T-helper 2 cell treated with Interferon-gamma antibody and Interleukin-4, amounts not matched to agents 100 ng/mL and 5 ng/mL, for 36 hours (primary cell): ENCODE data around the gene VASH2. TPM values are rescaled to one million over a fixed set of nuclear protein-coding genes. Genes with fewer than 3 reads are reported as not detected.
"Not testable (repeated sequence)": the region's sequence is repeated elsewhere in the genome, so short reads cannot be mapped to it uniquely, and the experiment has no call there.

Source experiments
- intact Hi-C: fragments of 100-400 bp; cut with micrococcal nuclease; formaldehyde crosslinking; loops from one replicate; pipeline ENCODE4 v1.15.1; 2023
- total RNA-seq: library from RNA; stranded (reverse); gene quantifications from 2 replicates; pipeline ENCODE4 v1.2.3, GENCODE V29; 2022

The VASH2 gene
- 0.32 and 0.61 TPM in 2 replicates for total RNA-seq

GRCh38 chr1:212950243-212951125 lies at the start of gene VASH2:
VASH2 (plus strand) TSS chr1:212950541; CDS start chr1:212951543, 1,002 bp downstream.
- intact Hi-C loops, result no loop called here

- intact Hi-C loops, result no loop called here
Observed at GRCh38 chr1:212901290-212901689, 49.1 kb upstream of the VASH2 start.

GRCh38 chr1:212902054-212902453 lies 48.3 kb upstream of the VASH2 start:
- intact Hi-C loops, result no loop called here

- intact Hi-C loops, result no loop called here
Observed at GRCh38 chr1:212903664-212904063, 46.7 kb upstream of the VASH2 start.

- intact Hi-C loops, result not testable (repeated sequence)
Observed at GRCh38 chr1:212908071-212908470, 42.3 kb upstream of the VASH2 start.

GRCh38 chr1:212908971-212909370 lies 41.4 kb upstream of the VASH2 start:
- intact Hi-C loops, result no loop called here

GRCh38 chr1:212909652-212910063 lies 40.7 kb upstream of the VASH2 start:
- intact Hi-C loops, result no loop called here

GRCh38 chr1:212910213-212910612 lies 40.1 kb upstream of the VASH2 start:
- intact Hi-C loops, result not testable (repeated sequence)

- intact Hi-C loops, result not testable (repeated sequence)
Observed at GRCh38 chr1:212913638-212914037, 36.7 kb upstream of the VASH2 start.

- intact Hi-C loops, result not testable (repeated sequence)
Observed at GRCh38 chr1:212914110-212914509, 36.2 kb upstream of the VASH2 start.

- intact Hi-C loops, result no loop called here
Observed at GRCh38 chr1:212914789-212915188, 35.6 kb upstream of the VASH2 start.

- intact Hi-C loops, result no loop called here
Observed at GRCh38 chr1:212915245-212916091, 34.9 kb upstream of the VASH2 start.

GRCh38 chr1:212916481-212917133 lies 33.7 kb upstream of the VASH2 start:
- intact Hi-C loops, result no loop called here

GRCh38 chr1:212917134-212917485 lies 33.2 kb upstream of the VASH2 start:
- intact Hi-C loops, result no loop called here

- intact Hi-C loops, result no loop called here
Observed at GRCh38 chr1:212917858-212918257, 32.5 kb upstream of the VASH2 start.

- intact Hi-C loops, result no loop called here
Observed at GRCh38 chr1:212918824-212919223, 31.5 kb upstream of the VASH2 start.

GRCh38 chr1:212920246-212920645 lies 30.1 kb upstream of the VASH2 start:
- intact Hi-C loops, result no loop called here

GRCh38 chr1:212920896-212921295 lies 29.4 kb upstream of the VASH2 start:
- intact Hi-C loops, result no loop called here

- intact Hi-C loops, result no loop called here
Observed at GRCh38 chr1:212922016-212922415, 28.3 kb upstream of the VASH2 start.

GRCh38 chr1:212926372-212926771 lies 24.0 kb upstream of the VASH2 start:
- intact Hi-C loops, result no loop called here
